NOMO-1 treated with dmso at 0.1 percent for 144 hours (cell line): ENCODE measurements around the gene C4BPB.
A peak's percentile ranks its signal among the peaks of the same experiment; 100 is the strongest.

Experiments
- DNase-seq: peaks from one replicate; lab custom pipeline; 2025; ENCODE audit not compliant: unreplicated experiment; lab: John Stamatoyannopoulos, UW

The C4BPB gene

DNA sequence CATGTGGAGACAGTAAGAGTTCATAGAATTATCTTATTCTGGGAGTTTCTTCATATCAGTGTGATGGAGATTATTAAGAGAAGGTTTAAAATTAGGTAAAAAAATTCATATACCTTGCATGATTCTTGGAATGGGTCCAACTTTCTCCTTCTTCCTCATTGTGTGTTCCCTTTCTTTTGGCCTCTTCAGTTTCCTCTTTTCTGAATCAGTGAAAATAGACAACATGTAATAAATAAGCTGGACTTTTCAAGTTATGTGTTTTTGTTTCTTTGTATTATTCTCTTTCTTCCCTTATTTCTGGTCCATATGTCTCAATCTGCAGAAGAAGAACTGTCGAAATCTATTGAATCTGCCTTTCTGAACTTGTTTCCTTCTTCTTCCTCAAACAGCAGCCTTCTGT, 45.9 kb downstream of the C4BPB start:
- DNase-seq, result peak; percentile 17

DNA sequence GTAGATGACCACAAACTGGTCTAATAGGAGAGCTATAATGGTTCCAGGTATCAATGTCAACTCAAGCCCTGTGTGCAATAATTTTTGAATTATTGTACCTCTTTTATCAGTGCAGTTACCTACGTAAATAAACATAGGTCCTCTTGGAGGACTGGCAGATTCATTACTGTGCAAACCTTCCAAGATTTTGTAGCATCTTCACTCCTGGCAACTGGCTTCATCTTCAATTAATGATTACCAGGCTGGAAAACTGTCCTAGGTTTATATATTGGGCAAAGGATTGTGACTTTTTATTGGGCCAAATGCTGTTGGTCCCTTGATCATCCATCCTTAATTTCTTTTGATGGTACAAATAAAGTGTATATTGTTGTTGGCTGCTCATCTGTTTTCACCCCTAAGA, 51.0 kb downstream of the C4BPB start:
- DNase-seq, result no peak

GRCh38 chr1:207140536-207140935, 51.9 kb downstream of the C4BPB start:
- DNase-seq, result no peak

DNA sequence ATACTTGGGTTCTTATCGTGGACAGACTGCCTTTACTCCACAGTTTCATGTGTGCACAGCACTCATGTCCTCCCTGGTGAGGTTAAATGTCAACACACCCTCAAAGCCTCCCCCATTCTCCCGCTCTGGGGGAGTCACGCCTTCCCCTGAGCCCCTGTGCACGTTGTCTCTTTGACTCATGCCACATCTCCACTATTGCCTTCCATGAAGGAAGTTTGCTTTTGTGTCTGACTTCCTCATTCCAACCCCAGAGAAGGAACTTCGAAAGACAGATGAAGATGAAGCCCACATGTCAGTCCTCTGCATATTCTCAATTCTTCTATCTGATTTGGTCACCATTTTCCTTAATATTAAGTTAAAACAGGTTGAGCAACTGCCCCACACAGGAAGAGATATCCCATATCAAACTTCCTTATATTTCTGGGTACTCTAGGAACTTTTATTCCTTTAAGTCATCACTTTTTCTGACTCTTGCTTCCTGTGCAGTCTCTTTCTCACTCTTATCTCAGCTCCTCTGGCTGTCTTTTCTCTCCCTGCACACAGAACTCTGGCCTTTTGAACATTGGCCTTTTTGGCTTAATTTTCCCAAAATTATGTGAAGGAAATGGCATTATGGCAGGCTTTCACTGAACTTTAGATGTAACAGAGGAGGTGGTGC, 56.9 kb downstream of the C4BPB start:
- peak; percentile 36 for DNase-seq
